ENCODE data around the gene LIN54.

Gene LIN54

GRCh38 chr4:82891707-82892466 lies 118.7 kb downstream of the LIN54 start:
- DNase-seq (ENCODE audit: low read depth): no peak
- TF ChIP-seq, protein P1, sequence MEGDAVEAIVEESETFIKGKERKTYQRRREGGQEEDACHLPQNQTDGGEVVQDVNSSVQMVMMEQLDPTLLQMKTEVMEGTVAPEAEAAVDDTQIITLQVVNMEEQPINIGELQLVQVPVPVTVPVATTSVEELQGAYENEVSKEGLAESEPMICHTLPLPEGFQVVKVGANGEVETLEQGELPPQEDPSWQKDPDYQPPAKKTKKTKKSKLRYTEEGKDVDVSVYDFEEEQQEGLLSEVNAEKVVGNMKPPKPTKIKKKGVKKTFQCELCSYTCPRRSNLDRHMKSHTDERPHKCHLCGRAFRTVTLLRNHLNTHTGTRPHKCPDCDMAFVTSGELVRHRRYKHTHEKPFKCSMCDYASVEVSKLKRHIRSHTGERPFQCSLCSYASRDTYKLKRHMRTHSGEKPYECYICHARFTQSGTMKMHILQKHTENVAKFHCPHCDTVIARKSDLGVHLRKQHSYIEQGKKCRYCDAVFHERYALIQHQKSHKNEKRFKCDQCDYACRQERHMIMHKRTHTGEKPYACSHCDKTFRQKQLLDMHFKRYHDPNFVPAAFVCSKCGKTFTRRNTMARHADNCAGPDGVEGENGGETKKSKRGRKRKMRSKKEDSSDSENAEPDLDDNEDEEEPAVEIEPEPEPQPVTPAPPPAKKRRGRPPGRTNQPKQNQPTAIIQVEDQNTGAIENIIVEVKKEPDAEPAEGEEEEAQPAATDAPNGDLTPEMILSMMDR (IDR thresholded peaks at IDR 0.05; ENCODE audit: low read depth, low read length, missing control alignments): no peak
- H3K4me3 ChIP-seq (ENCODE audit: low read depth, low read length): peak overlapping the region; percentile 92

GRCh38 chr4:82890901-82891706 lies 119.5 kb downstream of the LIN54 start, which contains the start of gene SEC31A:
SEC31A (minus strand) TSS chr4:82891153; CDS start chr4:82881936, 9,217 bp downstream.
- TF ChIP-seq, protein P1 (IDR thresholded peaks at IDR 0.05; ENCODE audit: low read depth, low read length, missing control alignments): no peak
- peak within 1 kb of the TSS; percentile 92 for H3K4me3 ChIP-seq (ENCODE audit: low read depth, low read length)
- DNase-seq (ENCODE audit: low read depth): peak; percentile 83

DNA sequence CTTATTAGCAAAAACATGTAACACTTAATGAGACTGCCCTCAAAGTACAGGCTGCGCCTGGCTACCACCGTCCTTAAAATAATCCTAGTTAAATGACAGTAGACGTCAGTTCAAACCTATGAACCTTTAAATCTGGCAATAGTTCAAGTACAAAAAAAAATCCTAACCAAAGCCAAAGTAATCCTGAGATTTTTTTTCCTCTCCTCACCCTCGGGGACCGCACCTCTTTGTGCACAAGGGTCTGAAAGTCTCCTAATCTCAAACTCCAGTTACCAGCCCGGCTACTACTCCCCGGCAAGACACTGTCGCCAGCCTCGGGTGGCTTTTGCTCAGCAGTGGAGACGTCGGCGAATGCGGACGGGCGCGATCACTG lies 120.1 kb downstream of the LIN54 start:
- H3K4me3 ChIP-seq (ENCODE audit: low read depth, low read length): peak overlapping the region; percentile 92
- TF ChIP-seq, protein P1 (IDR thresholded peaks at IDR 0.05; ENCODE audit: low read depth, low read length, missing control alignments): no peak
- no peak for DNase-seq (ENCODE audit: low read depth)

DNA sequence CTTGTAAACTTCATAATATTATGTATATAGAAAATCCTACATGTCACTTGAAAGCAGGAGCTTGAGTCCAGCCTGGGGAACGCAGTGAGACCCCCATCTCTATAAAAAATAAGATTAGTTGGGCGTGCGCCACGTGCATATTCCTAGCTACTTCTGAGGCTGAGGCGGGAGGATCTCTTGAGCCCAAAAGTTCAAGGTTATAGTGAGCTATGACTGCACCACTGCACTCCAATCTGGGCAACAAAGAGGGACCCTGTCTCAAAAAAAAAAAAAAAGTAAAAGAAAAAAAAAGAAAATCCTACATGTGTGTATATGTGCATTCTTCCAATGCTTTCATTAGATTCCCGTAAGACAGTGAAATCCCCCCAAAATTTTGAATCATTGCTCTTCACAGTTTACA lies 121.3 kb downstream of the LIN54 start:
- peak overlapping the region; percentile 92 for H3K4me3 ChIP-seq (ENCODE audit: low read depth, low read length)
- no peak for DNase-seq (ENCODE audit: low read depth)
- TF ChIP-seq, protein P1 (IDR thresholded peaks at IDR 0.05; ENCODE audit: low read depth, low read length, missing control alignments): no peak

- TF ChIP-seq, protein P1 (IDR thresholded peaks at IDR 0.05; ENCODE audit: low read depth, low read length, missing control alignments): no peak
- no peak overlapping the region for H3K4me3 ChIP-seq (ENCODE audit: low read depth, low read length)
Measured at GRCh38 chr4:82886147-82886942, 124.3 kb downstream of the LIN54 start.

GRCh38 chr4:82885410-82885809 lies 125.2 kb downstream of the LIN54 start:
- no peak for DNase-seq (ENCODE audit: low read depth)
- no peak overlapping the region for H3K4me3 ChIP-seq (ENCODE audit: low read depth, low read length)
- TF ChIP-seq, protein P1 (IDR thresholded peaks at IDR 0.05; ENCODE audit: low read depth, low read length, missing control alignments): no peak

More at GRCh38 chr4:82886147-82886942, 124.3 kb downstream of the LIN54 start:
- no peak for DNase-seq (ENCODE audit: low read depth)

All from GM12864 (cell line).